WI38 (cell line): Measurements from ENCODE around the gene REEP3.

ENCODE experiments used
- H3K4me3 ChIP-seq: 2 replicates; pipeline ENCODE4 v1.5.1; 2011; ENCODE audit warnings: low read depth, mild to moderate bottlenecking, control low read depth, low read length
- CTCF ChIP-seq: IDR thresholded peaks from 2 replicates; pipeline ENCODE4 v1.5.1; 2012; ENCODE audit warnings: low read depth, mild to moderate bottlenecking, control low read depth, low read length

REEP3 gene

DNA sequence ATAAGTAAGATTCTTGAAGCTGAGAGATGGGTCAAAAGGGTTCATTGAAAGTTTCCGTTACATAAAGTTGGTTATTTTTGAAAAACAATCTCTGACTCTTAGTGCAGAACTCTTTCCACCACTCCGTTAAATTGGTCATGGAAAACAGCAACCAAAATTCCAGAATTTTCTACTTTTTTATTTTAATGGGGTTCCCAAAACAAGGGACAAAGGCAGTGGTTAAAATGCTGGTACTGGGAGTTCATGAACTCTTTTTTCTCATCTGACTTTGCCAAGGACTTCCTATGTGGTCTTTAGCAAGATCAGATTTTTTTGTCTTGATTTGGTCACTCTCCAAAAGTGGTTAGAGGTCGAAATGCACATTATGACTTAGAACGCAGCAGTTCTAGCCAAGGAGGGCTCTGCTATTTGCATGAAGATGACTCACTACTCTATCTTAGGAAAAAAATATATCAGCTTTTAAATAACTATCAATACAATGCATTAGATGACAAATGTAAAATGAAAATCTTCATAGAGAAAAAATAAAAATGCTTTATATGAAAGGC is 145.7 kb downstream of the REEP3 start:
- no peak for TF ChIP-seq CTCF
- H3K4me3 ChIP-seq, result no peak overlapping the region

GRCh38 chr10:63667596-63668480 is 146.6 kb downstream of the REEP3 start:
- H3K4me3 ChIP-seq, result no peak overlapping the region
- no peak for TF ChIP-seq CTCF

- H3K4me3 ChIP-seq, result no peak overlapping the region
- TF ChIP-seq CTCF, result no peak
These were observed 149.2 kb downstream of the REEP3 start for GRCh38 chr10:63670291-63670898.

DNA sequence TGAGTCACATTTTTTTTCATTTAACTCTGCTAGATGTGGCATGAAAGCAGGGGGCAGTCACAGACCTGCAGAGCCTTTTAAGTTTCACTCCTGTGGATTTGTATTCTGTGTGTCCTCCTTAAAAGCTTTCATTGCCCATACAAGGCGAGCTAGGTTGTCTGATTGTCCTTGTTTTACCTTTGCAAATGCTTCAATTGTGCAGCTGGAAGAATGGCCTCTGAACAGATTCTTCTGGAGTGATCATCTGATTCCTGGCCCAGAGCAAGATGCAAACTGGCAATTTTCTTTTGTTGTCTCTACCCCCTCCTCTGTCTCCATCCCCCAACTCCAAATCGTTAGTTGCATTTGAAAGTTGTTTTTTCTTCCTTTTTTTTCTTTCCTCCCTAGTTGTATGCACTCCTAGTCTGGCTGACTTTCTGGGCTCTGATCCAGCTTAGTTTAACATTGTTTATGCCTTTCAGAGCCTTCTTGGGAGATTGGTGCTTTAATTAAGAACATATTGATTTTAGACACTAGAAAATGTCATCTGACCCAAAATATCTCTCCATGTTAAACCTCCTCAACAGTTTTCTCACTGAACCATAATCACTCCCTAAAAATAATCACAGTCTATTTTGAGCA is 150.2 kb downstream of the REEP3 start:
- no peak for TF ChIP-seq CTCF

DNA sequence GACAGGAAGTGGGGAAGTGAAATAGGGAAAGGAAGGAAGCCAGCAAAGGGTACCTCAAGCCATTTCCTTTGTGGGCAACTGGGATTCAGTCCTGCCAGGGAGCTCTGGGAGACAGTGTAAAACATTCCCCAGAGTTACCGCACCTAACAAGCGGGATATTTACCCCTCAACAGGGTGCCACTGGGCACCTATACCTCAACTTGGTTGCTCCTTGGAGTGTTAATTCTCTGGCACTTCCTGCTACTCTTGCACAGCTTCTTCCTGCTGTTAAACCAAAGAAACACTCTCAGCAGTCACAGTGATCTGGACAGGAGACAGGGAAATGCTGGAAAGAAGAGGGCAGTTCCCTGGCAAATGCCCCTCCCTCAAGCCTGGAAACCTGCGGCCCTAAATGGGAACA is 151.3 kb downstream of the REEP3 start:
- no peak overlapping the region for H3K4me3 ChIP-seq
- no peak for TF ChIP-seq CTCF

More for the DNA sequence above, 150.2 kb downstream of the REEP3 start:
- no peak overlapping the region for H3K4me3 ChIP-seq

GRCh38 chr10:63673246-63673645 is 152.0 kb downstream of the REEP3 start:
- no peak for TF ChIP-seq CTCF
- no peak overlapping the region for H3K4me3 ChIP-seq
